ENCODE measurements around the gene ISL2.

The ISL2 gene

DNA sequence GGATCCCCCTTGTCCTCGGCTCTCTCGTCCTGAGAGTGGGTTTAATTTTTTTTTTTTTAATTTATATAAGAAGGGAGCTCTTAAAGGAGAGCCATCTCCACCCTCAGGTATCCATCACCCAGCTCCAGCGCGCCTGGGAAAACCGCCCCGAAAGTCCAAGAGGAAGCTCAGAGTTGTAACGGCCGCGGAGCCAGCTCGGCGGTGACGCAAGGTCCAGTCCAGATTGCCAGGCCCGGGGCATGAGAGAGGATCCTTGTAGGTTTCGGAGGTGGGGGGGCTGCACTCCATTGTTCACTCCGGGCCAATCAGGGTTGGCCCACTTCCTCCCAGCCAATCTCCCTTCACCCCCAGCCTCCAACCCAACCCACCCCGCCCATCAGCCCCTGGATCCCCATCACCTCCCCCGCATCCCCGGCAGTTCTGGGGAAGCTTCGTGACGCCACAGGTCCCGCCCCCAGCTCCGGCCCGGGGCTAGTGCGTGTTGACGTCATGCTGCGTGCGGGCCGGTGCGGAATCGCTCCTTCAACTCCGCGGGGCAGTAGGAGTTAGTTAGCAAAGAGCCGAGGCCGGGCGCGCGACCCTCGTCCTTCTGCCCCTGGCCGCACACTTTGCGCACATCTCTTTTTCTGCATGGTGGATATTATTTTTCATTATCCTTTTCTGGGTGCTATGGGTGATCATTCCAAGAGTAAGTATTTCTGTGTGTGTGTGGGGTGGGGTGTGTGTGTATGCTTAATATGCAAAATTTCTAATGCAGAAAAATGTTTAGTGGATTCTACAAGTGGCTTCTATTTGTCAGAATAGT is at the start of gene ISL2:
ISL2 (plus strand) TSS at position 520 of the 805 bp plus-strand sequence; CDS start at position 631, 111 bp downstream.
- TF ChIP-seq, protein P1, sequence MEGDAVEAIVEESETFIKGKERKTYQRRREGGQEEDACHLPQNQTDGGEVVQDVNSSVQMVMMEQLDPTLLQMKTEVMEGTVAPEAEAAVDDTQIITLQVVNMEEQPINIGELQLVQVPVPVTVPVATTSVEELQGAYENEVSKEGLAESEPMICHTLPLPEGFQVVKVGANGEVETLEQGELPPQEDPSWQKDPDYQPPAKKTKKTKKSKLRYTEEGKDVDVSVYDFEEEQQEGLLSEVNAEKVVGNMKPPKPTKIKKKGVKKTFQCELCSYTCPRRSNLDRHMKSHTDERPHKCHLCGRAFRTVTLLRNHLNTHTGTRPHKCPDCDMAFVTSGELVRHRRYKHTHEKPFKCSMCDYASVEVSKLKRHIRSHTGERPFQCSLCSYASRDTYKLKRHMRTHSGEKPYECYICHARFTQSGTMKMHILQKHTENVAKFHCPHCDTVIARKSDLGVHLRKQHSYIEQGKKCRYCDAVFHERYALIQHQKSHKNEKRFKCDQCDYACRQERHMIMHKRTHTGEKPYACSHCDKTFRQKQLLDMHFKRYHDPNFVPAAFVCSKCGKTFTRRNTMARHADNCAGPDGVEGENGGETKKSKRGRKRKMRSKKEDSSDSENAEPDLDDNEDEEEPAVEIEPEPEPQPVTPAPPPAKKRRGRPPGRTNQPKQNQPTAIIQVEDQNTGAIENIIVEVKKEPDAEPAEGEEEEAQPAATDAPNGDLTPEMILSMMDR (IDR thresholded peaks at IDR 0.05), result no peak

DNA sequence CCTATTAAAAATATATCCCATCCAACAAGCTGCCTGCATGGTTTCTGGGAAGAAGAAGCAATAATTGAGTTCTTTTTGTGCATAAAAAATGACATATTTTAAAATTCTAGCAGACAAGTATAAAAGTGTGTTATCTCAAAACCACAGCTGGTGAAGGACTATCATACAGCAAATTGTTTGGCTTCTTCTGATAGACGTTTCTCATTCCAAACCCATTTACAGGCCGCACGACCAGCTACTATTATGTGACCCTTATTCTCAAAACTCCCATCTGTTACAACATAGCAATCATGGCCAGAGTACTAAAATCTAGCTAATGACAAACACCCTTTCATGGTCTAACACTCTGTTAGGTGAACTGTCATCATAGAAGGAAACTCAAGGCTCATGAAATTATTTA is 47.0 kb upstream of the ISL2 start:
- TF ChIP-seq, protein P1 (IDR thresholded peaks at IDR 0.05), result no peak

DNA sequence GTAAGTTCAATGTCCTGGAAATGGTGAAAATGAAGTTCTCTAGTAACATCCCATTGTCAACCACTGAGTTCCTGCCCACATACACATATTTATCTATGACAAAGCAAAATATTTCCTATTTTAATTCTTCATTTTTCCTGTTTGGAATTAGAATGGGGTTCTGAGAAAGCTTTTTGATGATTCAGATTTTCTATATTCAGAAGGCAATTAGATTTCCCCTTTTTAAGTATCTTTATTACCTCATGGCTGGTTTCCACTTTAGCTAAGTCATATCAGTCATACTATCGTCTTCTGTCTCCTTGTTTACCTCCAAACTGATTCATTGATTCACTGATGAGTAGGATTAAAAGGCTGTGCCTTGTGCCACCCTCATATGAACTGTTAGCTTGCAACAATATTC is 43.2 kb upstream of the ISL2 start:
- TF ChIP-seq, protein P1 (IDR thresholded peaks at IDR 0.05), result no peak

DNA sequence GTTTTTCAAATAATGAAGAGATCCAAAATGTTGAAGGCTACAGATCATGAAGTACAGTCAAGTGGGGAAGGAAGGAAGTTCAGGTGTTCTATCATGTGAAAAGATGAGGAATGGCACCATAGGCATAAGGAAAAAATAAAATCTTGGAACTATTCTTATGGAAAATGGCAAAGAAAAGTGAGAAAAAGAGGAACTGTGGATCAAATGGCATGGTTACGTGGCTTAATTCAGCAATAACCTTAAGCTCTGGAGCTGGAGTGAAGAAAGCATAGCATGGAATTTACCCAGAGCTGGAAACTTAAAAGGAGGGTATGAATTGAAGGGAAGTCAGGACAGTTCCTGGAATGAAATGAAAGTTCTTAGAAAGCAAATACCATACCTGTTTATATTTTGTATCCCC is 39.7 kb upstream of the ISL2 start:
- TF ChIP-seq, protein P1 (IDR thresholded peaks at IDR 0.05), result no peak

DNA sequence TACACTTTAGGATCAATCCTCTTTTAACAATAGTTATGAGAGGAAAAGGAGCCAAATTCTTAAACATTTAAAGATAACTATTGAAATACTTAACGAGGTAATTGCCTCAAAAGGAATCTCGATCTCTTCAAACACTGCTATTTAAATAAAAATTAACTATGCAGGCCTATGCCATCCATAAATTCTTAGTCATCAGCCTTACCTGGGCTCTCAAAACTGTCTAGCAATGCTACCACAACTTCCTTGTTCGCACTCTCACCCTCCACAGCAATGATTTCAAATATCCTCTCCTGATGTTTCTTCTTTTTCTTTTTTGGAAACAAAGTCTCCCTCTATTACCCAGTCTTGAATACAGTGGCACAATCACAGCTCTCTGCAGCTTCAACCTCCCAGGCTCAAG is 37.6 kb upstream of the ISL2 start:
- TF ChIP-seq, protein P1 (IDR thresholded peaks at IDR 0.05), result no peak

DNA sequence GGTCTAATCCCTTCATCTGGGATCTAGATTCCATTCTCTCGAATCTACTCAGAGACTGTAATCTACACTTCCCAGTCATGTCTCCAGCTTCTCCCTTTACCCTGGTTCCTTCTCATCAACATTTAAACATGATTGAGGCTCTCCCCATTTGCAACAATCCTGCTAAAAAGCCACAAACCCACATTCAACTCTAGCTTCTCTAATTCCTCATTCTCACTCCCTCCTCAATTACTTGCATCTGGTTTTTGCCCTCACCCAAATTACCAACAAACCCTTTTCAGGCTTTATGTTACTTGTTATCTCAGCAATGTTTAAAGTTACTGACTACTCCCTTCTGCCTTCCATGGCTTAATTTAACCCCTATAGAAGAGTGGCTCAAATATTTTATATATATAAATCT is 36.8 kb upstream of the ISL2 start:
- TF ChIP-seq, protein P1 (IDR thresholded peaks at IDR 0.05), result no peak

DNA sequence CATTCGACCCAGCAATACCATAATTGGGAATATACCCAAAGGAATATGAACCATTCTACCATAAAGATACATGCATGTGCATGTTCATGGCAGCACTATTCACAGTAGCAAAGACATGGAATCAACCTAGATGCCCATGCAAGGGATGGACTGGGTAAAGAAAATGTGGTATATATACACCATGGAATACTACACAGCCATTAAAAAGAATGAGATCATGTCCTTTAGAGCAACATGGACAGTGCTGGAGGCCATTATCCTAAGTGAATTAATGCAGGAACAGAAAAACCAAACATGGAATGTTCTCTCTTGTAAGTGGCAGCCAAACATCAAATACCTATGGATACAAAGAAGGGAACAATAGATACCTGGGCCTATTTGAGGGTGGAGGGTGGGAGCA is 32.7 kb upstream of the ISL2 start:
- TF ChIP-seq, protein P1 (IDR thresholded peaks at IDR 0.05), result no peak

Measured in LNCAP (cell line).